Measurements from ENCODE around the gene MDK.

DNA sequence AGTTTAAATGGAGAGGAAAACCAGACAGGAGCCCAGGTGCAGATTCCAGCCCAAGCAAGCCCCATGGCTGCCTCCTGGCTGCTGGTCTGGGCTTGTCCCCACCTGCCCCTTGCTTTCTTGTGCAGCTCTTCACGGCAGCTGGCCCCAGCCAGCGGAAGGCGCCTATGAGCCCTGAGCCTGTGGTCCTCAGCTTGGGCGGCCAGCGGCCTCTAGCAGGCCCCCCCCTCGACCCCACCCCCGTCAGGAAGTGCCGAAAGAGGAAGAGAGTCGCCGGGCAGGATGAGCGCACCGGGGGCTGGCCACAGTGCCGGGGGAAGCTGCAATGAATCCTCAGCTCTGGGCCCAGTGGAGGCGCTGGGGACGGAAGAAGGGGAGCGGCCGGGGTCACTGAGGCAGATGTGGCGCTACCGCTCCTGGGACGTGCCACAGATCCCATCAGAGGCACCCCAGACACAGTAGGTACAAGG lies 36.3 kb upstream of the MDK start:
- TF ChIP-seq, protein P1, sequence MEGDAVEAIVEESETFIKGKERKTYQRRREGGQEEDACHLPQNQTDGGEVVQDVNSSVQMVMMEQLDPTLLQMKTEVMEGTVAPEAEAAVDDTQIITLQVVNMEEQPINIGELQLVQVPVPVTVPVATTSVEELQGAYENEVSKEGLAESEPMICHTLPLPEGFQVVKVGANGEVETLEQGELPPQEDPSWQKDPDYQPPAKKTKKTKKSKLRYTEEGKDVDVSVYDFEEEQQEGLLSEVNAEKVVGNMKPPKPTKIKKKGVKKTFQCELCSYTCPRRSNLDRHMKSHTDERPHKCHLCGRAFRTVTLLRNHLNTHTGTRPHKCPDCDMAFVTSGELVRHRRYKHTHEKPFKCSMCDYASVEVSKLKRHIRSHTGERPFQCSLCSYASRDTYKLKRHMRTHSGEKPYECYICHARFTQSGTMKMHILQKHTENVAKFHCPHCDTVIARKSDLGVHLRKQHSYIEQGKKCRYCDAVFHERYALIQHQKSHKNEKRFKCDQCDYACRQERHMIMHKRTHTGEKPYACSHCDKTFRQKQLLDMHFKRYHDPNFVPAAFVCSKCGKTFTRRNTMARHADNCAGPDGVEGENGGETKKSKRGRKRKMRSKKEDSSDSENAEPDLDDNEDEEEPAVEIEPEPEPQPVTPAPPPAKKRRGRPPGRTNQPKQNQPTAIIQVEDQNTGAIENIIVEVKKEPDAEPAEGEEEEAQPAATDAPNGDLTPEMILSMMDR (IDR thresholded peaks at IDR 0.05) = no peak
- no peak for TF ChIP-seq EZH2 (IDR thresholded peaks at IDR 0.05)
- no peak for TF ChIP-seq EZH2phosphoT487 (IDR thresholded peaks at IDR 0.05)
